Ovary (tissue), 10 donors: Measurements from ENCODE around the gene GPR17. TPM values are rescaled to one million over a fixed set of nuclear protein-coding genes. Genes with fewer than 3 reads are reported as not detected.
A peak's percentile ranks its signal among the peaks of the same experiment; 100 is the strongest.

ENCODE experiments used
- DNase-seq, 5 donors: peaks; one replicate each; pipeline ENCODE4 v3.0.0-alpha.2; 2019 to 2020
- H3K27ac ChIP-seq, 2 donors: fragments of 200-600 bp; one replicate each; pipeline versions ENCODE4 v1.5.1 to v1.8.0; 2019 to 2022
- H3K27me3 ChIP-seq: fragments of 200-600 bp; one replicate; pipeline ENCODE4 v1.8.0; 2022
- H3K36me3 ChIP-seq: fragments of 200-600 bp; sonication (generic); one replicate; pipeline ENCODE4 v1.5.1; 2019
- H3K4me1 ChIP-seq: one replicate; pipeline ENCODE4 v1.8.1; 2013; ENCODE audit warnings: mild to moderate bottlenecking, moderate library complexity; ENCODE audit not compliant: insufficient read depth
- H3K4me3 ChIP-seq: fragments of 200-600 bp; sonication (generic); one replicate; pipeline ENCODE4 v1.5.1; 2017
- H3K9me3 ChIP-seq, 2 donors: fragments of 200-600 bp in 1 of 2; sonication (generic) in 1 of 2; one replicate each; pipeline versions ENCODE4 v1.5.1 to v1.8.1; 2013 to 2019; ENCODE audit warnings: mild to moderate bottlenecking in 1 of 2, moderate library complexity in 1 of 2
- CTCF ChIP-seq, 3 donors: fragments of 450-650 bp in 2 of 3; fragments of 200-600 bp in 1 of 3; IDR thresholded peaks; one replicate each; pipeline versions ENCODE4 v1.5.1 to v1.8.0; 2016 to 2022; ENCODE audit warnings: antibody characterized with exemption in 3 of 3, mild to moderate bottlenecking in 1 of 3
- EP300 ChIP-seq: sonication (generic); formaldehyde crosslinking; IDR thresholded peaks from one replicate; pipeline ENCODE4 v1.6.1; 2017; ENCODE audit warnings: antibody characterized with exemption
- POLR2A ChIP-seq: fragments of 450-650 bp; IDR thresholded peaks from one replicate; pipeline ENCODE4 v1.6.1; 2017; ENCODE audit warnings: antibody characterized with exemption, mild to moderate bottlenecking, moderate library complexity
- WGBS, 3 donors: extraction: QIAGEN DNeasy Blood & Tissue Kit in 1 of 3; methylation state at CpG; one replicate each; pipeline versions ENCODE4 v1.1.5 to v1.1.7; 2013 to 2017; 5-methylcytosine and 5-hydroxymethylcytosine counted together
- intact Hi-C, 4 donors: fragments of 100-400 bp; cut with DNase I; formaldehyde crosslinking; loops; one replicate each; pipeline versions ENCODE4 v1.11.0 to v1.15.1; 2022 to 2023
- long read RNA-seq, 3 donors: library from polyadenylated mRNA in 2 of 3; unstranded in 2 of 3; transcript quantifications; one replicate each; pipeline ENCODE4 v2.0.0 and lab custom pipeline, GENCODE V29; 2021 to 2026
- polyA plus RNA-seq, 2 donors: library from polyadenylated mRNA; stranded (reverse); fragments of 200-250 nt in 1 of 2; fragments of 350-450 nt in 1 of 2; fragmentation: Illumina TruSeq in 1 of 2; extraction: RNeasy Lipid Tissue Mini Kit (QIAGEN cat#74804) in 1 of 2; gene quantifications; one replicate each; pipeline ENCODE4 v1.2.3, GENCODE V29; 2013 to 2014
- total RNA-seq, 7 donors: library from RNA; depleted of rRNA in 2 of 7; stranded (reverse); fragments of >200 nt in 2 of 7; fragmentation: NEBNext Ultra II Directional in 3 of 7; extraction: Animal tissue kit (Norgen Biotek cat#: 25700) in 3 of 7; gene quantifications; one replicate each; pipeline versions ENCODE4 v1.1.0 to v1.2.4, GENCODE V29; 2016 to 2023
- donor health status: DM: no; HTN: no; CAD: no; lungs with moderate emphysema.
- donor health status: DM: no; HTN: no; CAD: no.
- donor health status: Bipolar disorder and iron deficiency.
- donor health status: DM: yes; HTN: yes; CAD: no.
- donor health status: DM: no; HTN: no; CAD: no.
- donor health status: DM: yes; HTN: yes; CAD: no.

GPR17 gene
- not detected for total RNA-seq
- polyA plus RNA-seq, result under 1 TPM in 1 of 2 donors, not detected in 1; 0.18 TPM
- long read RNA-seq, donor 1, result 0 reads
- long read RNA-seq, donor 2, partial matches to known transcripts, result 0 of 6 reads
- long read RNA-seq, donor 2, other reads (novel, unspliced or antisense), result 6 of 6 reads
- long read RNA-seq, donor 3, partial matches to known transcripts, result 0 of 1 reads
- long read RNA-seq, donor 3, other reads (novel, unspliced or antisense), result 1 of 1 reads

- Histone ChIP-seq H3K36me3 (no peaks in the 10 kb centered on the region), H3K27me3 (no peaks in the 10 kb centered on the region), H3K4me3 (no peak within 1 kb of the TSS), H3K9me3 (no peaks in the 10 kb centered on the region), H3K27ac (no peak within 1 kb of the TSS), H3K4me1 (no peaks in the 10 kb centered on the region)
- WGBS, 3 donors, result 84 to 87% (median 86%) methylated on average over 37 of the region's 37 CpGs
- no peak for TF ChIP-seq POLR2A
- no peak for TF ChIP-seq EP300
- no peak for TF ChIP-seq CTCF (IDR thresholded peaks at IDR 0.05)
- intact Hi-C loops, result loop anchor here in 1 of 4 donors (10.0 kb wide), 1 partner anchor 111 kb away; the partner anchor contains the start of gene MYO7B
- DNase-seq, result no peak
These were observed at the start of gene GPR17 for GRCh38 chr2:127645395-127646291. TSS of gene GPR17 (plus strand) at chr2:127646153. CDS start at chr2:127650736, 4,583 bp downstream.

- intact Hi-C loops, result no loop called here
- Histone ChIP-seq H3K4me1 (no peaks in the 10 kb centered on the region), H3K27ac (no peak overlapping the region), H3K9me3 (no peaks in the 10 kb centered on the region), H3K36me3 (no peaks in the 10 kb centered on the region), H3K4me3 (no peak overlapping the region), H3K27me3 (no peaks in the 10 kb centered on the region)
- whole genome bisulfite sequencing, 3 donors, result 93 to 95% (median 93%) methylated on average over 14 of the region's 14 CpGs
- TF ChIP-seq EP300 (no peak), POLR2A (no peak), CTCF (IDR thresholded peaks at IDR 0.05) (no peak)
- DNase-seq, result peak in 1 of 5 donors; percentile 7
These were observed 49.5 kb upstream of the GPR17 start for GRCh38 chr2:127596311-127597045.

- DNase-seq, result peak in 1 of 5 donors; percentile 9
- WGBS, 3 donors, result 82 to 90% (median 90%) methylated on average over 17 of the region's 17 CpGs
These were observed 48.6 kb upstream of the GPR17 start for GRCh38 chr2:127597046-127597983.

More at GRCh38 chr2:127597046-127597983, 48.6 kb upstream of the GPR17 start:
- Histone ChIP-seq H3K27me3 (no peaks in the 10 kb centered on the region), H3K4me1 (no peaks in the 10 kb centered on the region), H3K4me3 (no peak overlapping the region), H3K36me3 (no peaks in the 10 kb centered on the region), H3K27ac (no peak overlapping the region), H3K9me3 (no peaks in the 10 kb centered on the region)
- TF ChIP-seq EP300 (no peak), POLR2A (no peak), CTCF (IDR thresholded peaks at IDR 0.05) (no peak)
- intact Hi-C loops, result no loop called here
